GM21515 (cell line): Measurements from ENCODE around the gene CFAP221.

Experiments
- ATAC-seq: cut with Tn5 transposase; IDR thresholded peaks from one replicate; pipeline ENCODE4 v1.9.1; 2021; ENCODE audit not compliant: unreplicated experiment

Gene CFAP221

GRCh38 chr2:119696005-119696404, 151.8 kb downstream of the CFAP221 start:
- ATAC-seq: no peak

- ATAC-seq: no peak
Observed at GRCh38 chr2:119696494-119697030, 152.3 kb downstream of the CFAP221 start.

DNA sequence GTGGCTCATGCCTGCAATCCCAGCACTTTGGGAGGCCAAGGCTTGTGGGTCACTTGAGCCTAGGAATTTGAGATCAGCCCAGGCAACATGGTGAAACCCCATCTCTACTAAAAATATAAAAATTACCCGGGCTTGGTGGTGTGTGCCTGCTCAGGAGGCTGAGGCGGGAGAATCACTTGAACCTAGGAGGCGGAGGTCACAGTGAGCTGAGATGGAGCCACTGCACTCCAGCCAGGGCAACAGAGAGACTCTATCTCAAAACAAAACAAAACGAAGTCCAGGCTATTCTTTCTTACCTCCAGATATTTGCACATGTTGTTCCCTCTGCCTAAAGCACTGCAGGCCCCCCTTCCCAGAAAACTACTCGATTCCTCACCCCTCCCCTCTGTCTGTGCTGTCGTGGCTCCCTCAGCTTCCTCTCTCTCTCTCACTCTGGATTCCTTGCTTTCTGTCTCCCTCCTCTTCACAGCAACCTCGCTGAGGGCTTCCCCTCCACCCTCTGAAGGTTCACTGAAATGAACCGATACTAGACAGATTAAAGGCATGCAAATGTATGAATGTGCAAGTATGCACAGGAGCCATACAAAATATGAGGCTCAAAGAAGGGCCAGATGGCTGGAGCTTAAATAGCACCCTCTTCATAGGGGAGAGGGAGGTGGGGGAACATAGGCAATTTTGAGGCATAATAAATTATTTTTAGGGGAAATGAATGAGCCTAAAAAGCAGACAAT, 153.2 kb downstream of the CFAP221 start:
- peak; percentile 79 for ATAC-seq

DNA sequence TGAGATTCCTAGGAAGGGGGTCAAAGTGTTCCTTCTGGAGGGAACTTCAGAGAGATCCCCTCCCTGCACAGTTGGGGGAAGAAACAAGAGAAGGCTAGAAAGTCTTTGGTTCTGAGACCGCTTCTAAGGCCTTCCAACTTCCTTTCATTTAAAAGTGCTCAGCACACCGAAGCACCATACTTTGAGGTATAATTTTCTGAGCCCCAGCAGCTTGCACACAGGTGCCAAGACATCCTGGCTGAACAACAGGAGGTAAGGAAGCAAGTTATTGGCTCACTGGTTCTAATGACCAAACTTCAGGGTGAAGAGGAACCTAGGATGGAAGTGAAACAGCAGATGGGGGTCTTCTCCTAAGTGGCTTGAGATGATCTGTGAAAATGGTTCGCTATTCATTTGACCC, 154.0 kb downstream of the CFAP221 start:
- ATAC-seq: no peak

DNA sequence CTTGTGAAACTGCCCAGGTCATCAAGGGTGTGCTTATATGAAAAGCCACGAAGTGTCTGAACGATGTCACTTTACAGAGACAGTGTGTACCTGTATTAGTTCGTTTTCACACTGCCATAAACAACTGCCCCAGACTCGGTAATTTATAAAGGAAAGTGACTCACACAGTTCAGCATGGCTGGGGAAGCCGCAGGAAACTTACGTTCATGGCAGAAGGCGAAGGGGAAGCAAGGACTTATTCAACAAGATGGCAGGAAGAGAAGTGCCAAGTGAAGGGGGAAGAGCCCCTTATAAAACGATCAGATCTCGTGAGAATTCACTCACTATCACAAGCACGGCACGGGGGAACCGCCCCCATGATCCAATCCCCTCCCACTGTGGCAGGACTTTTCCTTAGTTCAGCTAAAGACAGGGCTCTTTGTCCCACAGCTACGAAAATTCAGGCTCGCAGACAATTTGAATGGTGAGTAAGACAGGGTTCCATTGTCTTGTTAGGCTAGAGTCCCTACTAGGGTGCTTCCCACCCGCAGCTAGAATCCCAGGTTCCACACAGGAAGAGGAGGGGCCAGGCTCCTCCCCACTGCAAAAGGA, 154.9 kb downstream of the CFAP221 start:
- no peak for ATAC-seq

DNA sequence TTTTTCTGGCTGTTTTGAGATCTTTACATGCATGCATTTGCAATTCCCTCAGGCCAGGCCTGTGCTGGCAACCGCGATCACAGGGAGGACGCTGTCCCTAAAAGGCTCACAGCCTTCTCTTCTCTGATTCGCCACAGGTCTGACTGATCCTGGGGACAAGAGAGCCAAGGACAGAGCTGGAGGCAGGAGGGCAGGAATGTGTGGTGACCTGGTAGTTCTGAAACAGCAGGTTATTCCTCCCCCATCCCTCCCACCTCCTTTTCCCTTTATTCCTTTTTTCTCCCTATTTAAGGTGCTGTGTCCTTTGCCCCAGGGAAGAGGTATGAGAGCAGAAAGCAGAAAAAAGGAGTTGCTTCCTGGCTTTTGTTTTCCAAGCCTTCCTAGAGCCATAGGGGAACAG, 156.6 kb downstream of the CFAP221 start:
- ATAC-seq: no peak

DNA sequence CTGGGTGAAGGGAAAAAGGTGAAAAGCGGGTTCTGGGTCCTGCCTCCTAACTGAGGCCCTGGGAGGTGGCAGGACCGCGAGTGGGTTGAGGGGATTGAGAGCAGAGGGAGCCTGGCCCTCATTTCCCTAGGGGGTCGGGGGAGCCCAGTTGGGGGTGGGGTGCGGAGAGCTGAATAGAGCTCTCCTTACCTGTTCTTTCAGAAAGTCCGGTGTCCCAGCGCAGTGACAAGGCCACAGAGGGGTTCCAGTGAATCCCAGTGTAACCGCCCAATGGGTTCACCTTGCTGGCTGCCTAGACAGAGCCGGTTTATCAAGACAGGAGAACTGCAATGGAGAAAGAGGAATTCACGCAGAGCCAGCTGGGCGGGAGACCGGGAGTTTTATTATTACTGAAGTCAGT, 157.1 kb downstream of the CFAP221 start:
- ATAC-seq: no peak

- no peak for ATAC-seq
Observed at GRCh38 chr2:119702203-119702917, 158.1 kb downstream of the CFAP221 start.

DNA sequence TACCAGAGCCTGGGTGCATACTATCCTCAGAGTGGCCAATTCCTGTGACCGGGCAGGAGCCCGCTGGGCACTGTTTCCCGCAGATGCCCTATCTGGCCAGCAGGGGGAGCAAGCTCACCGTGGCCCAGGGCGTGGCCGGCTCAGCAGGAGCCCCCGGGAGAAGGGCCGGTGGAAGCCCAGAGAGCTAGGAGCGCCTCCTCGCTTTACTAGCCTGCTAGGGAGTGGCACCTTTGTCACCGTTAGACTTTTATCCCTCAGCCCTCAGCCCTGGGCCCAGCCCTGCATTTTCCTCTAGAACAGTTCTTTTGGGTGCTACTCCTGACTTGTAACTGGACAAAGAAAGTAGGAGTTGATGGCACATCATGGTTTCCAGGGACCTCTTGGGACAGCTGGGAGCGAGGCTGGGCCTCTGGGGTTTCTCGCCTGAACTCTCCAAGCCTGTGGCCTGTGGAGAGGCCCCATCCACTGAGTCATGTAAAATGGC, 158.7 kb downstream of the CFAP221 start:
- peak; percentile 89 for ATAC-seq

- ATAC-seq: no peak
Observed at GRCh38 chr2:119703526-119703925, 159.3 kb downstream of the CFAP221 start.

DNA sequence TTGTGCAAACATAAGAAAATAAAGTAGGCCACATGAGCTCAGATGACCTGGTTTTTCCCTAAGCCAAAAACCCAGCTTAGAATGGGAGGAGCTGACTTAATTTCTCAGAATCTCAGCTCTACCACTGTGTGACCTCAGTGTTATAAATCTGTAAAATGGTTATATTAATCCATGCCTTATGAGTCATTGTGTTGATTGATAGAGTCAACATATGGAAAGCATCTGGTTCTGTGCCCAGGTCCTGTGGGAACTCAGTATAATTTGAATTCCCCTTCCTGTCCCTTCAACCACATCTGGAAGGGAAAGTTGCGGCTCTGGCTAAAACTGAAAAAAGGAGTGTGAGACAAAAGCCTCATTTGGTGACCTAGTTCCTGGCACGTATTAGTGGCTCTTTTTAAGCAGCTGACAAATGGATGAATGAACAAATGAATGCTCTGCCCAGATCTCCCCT, 160.4 kb downstream of the CFAP221 start:
- no peak for ATAC-seq

GRCh38 chr2:119706221-119706620, 162.0 kb downstream of the CFAP221 start:
- ATAC-seq: no peak
